NCI-H1694 (cell line): Measurements from ENCODE around the gene ATIC.

Experiments
- DNase-seq: peaks from one replicate; lab custom pipeline; 2025; lab: John Stamatoyannopoulos, UW

Gene ATIC

GRCh38 chr2:215361211-215361875 lies 49.5 kb downstream of the ATIC start:
- no peak for DNase-seq

- DNase-seq = no peak
Measured at GRCh38 chr2:215361876-215362561, 50.2 kb downstream of the ATIC start.

- no peak for DNase-seq
Measured at GRCh38 chr2:215362562-215362904, 50.7 kb downstream of the ATIC start.

- no peak for DNase-seq
Measured at GRCh38 chr2:215363039-215363438, 51.2 kb downstream of the ATIC start.

- DNase-seq = no peak
Measured at GRCh38 chr2:215363461-215364156, 51.8 kb downstream of the ATIC start.

- DNase-seq = no peak
Measured at GRCh38 chr2:215364157-215365155, 52.6 kb downstream of the ATIC start.

GRCh38 chr2:215365184-215365658 lies 53.4 kb downstream of the ATIC start:
- DNase-seq = no peak

GRCh38 chr2:215366440-215367032 lies 54.7 kb downstream of the ATIC start:
- DNase-seq = no peak

- DNase-seq = no peak
Measured at GRCh38 chr2:215367662-215368492, 56.0 kb downstream of the ATIC start.

GRCh38 chr2:215368493-215368809 lies 56.6 kb downstream of the ATIC start:
- DNase-seq = no peak

- no peak for DNase-seq
Measured at GRCh38 chr2:215369181-215369760, 57.4 kb downstream of the ATIC start.

- DNase-seq = no peak
Measured at GRCh38 chr2:215370112-215370965, 58.5 kb downstream of the ATIC start.

- DNase-seq = no peak
Measured at GRCh38 chr2:215371915-215372897, 60.3 kb downstream of the ATIC start.

GRCh38 chr2:215372968-215373649 lies 61.2 kb downstream of the ATIC start:
- no peak for DNase-seq

- DNase-seq = no peak
Measured at GRCh38 chr2:215374002-215374401, 62.1 kb downstream of the ATIC start.

GRCh38 chr2:215374642-215375466 lies 63.0 kb downstream of the ATIC start:
- DNase-seq = no peak

GRCh38 chr2:215375467-215375830 lies 63.6 kb downstream of the ATIC start:
- DNase-seq = no peak
